ENCODE data around the gene MEGF6. TPM values are rescaled to one million over a fixed set of nuclear protein-coding genes. Genes with fewer than 3 reads are reported as not detected.
A peak's percentile ranks its signal among the peaks of the same experiment; 100 is the strongest.

Gene MEGF6
- total RNA-seq, 1 donor from 2014 or later, result 9.5 TPM

DNA sequence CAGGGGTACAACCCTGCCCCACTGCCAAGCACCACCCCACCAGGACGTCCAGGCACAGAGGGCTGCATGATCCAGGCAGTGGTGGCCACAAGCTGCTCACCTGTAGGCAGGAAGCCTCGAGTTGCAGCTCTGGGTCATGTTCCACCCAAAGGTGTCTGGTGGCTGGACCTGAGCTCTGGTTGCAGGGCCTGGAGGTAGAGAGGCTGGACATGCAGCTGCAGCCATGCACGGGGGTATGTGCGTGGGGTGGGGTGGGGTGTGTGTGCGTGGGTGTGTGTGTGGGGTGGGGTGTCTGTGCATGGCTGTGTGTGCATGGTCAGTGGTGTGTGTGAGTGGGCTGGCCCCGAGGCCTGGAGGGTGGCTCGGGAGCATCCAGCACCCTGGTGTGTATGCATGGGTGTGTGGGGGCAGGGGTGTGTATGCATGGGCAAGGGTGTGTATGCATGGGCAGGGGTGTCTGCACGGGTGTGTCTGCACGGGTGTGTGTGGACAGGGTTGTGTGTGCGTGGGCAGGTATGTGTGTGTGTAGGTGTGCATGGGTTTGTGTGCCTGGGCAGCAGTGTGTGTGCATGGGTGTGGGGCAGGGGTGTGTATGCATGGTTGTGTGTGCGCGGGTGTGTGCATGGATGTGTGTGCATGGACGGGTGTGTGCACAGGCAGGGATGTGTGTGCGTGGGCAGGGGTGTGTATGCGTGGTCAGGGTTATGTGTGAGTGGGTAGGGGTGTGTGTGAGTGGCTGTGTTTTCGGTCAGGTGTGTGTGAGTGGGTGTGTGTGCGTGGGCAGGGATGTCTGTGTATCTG is 141.3 kb downstream of the MEGF6 start:
- Histone ChIP-seq H3K4me3 (no peak overlapping the region), H3K4me1 (peaks cover 12% of the 10 kb centered on the region), H3K27me3 (ENCODE audit: low read depth) (no peaks in the 10 kb centered on the region), H3K9me3 (replicated peaks) (no peaks in the 10 kb centered on the region), H3K27ac (replicated peaks) (no peak overlapping the region), H3K36me3 (no peaks in the 10 kb centered on the region)
- TF ChIP-seq, protein P1, sequence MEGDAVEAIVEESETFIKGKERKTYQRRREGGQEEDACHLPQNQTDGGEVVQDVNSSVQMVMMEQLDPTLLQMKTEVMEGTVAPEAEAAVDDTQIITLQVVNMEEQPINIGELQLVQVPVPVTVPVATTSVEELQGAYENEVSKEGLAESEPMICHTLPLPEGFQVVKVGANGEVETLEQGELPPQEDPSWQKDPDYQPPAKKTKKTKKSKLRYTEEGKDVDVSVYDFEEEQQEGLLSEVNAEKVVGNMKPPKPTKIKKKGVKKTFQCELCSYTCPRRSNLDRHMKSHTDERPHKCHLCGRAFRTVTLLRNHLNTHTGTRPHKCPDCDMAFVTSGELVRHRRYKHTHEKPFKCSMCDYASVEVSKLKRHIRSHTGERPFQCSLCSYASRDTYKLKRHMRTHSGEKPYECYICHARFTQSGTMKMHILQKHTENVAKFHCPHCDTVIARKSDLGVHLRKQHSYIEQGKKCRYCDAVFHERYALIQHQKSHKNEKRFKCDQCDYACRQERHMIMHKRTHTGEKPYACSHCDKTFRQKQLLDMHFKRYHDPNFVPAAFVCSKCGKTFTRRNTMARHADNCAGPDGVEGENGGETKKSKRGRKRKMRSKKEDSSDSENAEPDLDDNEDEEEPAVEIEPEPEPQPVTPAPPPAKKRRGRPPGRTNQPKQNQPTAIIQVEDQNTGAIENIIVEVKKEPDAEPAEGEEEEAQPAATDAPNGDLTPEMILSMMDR (IDR thresholded peaks at IDR 0.05; ENCODE audit: borderline replicate concordance), result no peak
- no peak for DNase-seq
- intact Hi-C loops (cut with micrococcal nuclease), result no loop called here

DNA sequence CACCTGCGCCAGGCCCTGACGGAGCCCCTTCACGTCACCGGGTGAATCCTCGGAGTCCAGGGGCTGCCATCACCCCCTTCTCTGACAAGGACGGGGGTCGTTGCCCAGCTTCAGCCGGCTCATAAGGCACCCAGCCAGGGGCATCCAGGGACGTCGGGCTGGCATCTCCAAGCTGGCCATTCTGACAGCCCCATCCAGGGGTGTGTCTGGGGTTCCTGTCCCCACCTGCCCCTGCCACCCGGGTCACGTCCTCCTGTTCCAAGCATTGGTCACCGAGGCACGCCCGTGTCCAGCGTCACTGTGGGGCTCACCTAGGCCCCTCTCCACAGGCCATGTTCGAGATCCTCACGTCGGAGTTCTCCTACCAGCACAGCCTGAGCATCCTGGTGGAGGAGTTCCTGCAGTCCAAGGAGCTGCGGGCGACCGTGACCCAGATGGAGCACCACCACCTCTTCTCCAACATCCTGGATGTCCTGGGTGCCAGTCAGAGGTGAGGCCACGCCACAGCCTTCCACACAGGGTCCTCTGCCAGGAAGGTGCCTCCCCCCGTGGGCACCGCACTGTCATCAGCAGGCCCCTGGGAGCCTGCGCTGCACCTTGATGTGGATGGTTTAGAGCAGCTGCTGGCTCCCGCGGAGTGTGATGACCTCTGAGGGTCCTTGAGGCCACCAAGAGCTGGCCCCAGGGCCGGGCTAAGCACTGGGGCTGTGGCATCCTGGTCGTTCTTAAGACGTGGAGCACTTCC is 142.0 kb downstream of the MEGF6 start:
- TF ChIP-seq, protein P1 (IDR thresholded peaks at IDR 0.05; ENCODE audit: borderline replicate concordance), result no peak
- H3K36me3 ChIP-seq, result no peaks in the 10 kb centered on the region
- peak; percentile 11 for DNase-seq
- H3K4me1 ChIP-seq, result peaks cover 12% of the 10 kb centered on the region
- no peaks in the 10 kb centered on the region for H3K9me3 ChIP-seq (replicated peaks)
- H3K27me3 ChIP-seq (ENCODE audit: low read depth), result no peaks in the 10 kb centered on the region
- intact Hi-C loops (cut with micrococcal nuclease), result no loop called here
- no peak overlapping the region for H3K4me3 ChIP-seq
- H3K27ac ChIP-seq (replicated peaks), result no peak overlapping the region

DNA sequence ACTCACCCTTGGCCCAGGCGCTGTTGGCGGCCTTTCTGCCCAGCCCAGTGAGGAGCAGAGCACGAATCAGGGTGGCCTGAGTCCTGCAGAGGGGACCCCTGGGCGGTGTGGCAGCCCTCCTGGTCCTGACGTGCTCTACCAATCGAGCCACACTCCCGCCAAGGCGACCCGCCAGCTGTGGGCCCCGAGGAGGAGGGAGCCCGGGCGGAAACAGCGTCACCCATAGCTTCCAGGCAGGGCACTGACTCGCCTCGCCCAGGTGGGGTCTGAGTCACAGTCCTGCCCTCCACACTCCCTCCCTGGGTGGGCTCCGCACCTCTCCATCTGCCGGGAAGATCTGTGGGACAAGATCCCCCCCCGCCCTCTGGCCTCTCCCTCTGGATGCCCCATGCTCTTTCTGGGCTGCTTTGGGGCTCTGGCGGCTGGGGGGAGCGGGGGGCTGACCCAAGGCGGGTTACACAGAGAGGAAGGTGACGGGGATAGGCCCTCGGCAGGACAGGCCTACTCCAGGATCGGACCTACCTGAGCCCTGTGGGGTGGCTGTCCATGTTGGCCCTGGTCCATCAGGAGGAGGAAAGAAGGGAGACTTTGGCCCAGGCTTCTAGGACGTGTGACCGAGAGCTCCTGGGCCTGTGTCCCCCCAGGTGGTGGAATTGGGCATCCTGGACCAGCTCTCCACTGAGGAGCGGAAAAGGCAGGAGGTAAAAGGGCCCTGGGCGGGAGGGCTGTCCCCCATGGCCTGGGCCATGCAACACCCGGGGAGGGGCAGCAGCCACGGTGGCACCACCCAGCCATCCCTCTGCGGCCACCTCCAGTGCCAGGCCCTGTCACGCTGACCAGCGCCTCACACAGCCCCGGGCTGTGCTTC is 142.8 kb downstream of the MEGF6 start:
- DNase-seq, result peak; percentile 16

DNA sequence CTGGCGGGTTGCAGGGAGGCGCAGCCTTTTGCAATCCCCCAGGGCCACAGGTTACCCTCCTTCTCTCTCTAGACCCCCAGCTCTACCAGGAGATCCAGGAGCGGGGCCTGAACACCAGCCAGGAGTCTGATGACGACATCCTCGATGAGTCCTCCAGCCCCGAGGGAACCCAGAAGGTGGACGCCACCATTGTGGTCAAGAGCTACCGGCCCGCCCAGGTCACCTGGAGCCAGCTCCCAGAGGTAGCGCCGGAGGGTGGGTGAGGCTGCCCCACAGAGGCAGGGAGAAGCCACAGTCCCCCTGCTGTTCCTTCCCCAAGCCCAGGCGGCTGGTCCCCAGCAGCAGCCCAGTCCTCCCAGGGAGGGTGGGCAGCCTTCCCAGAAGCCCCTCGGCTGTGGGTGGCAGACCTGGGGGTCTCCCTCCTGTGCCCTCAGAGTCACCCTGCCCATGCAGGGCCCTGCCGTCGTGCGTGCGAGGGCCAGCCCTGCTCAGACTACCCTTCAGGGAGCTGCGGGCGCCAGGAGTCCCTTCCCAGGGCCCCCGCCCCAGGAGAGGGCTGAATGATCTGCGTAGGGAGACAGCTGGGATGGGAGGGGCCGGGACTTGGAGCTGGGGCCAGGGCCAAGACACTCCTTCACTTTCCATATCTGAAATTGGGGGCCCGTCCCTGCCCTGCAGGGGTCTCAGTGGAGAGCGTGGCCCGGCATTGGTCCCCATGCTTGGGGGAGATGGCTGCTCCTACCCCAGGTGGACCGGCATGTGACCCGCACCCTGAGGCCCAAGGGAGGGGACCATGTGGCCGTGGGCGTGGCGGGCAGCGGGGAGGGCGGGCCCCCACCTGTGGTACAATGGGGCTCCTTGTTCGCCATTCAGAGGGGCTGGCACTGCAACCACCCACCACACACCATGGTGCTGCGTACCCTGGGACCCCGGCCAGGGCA is 143.9 kb downstream of the MEGF6 start:
- Histone ChIP-seq H3K36me3 (no peaks in the 10 kb centered on the region), H3K4me1 (peaks cover 12% of the 10 kb centered on the region), H3K4me3 (no peak overlapping the region), H3K27ac (replicated peaks) (no peak overlapping the region), H3K9me3 (replicated peaks) (no peaks in the 10 kb centered on the region), H3K27me3 (ENCODE audit: low read depth) (no peaks in the 10 kb centered on the region)
- intact Hi-C loops (cut with micrococcal nuclease), result no loop called here
- DNase-seq, result peak; percentile 9
- TF ChIP-seq, protein P1 (IDR thresholded peaks at IDR 0.05; ENCODE audit: borderline replicate concordance), result no peak

More for the DNA sequence above, 142.8 kb downstream of the MEGF6 start:
- Histone ChIP-seq H3K36me3 (no peaks in the 10 kb centered on the region), H3K4me1 (peaks cover 12% of the 10 kb centered on the region), H3K9me3 (replicated peaks) (no peaks in the 10 kb centered on the region), H3K27ac (replicated peaks) (no peak overlapping the region), H3K27me3 (ENCODE audit: low read depth) (no peaks in the 10 kb centered on the region), H3K4me3 (no peak overlapping the region)
- TF ChIP-seq, protein P1 (IDR thresholded peaks at IDR 0.05; ENCODE audit: borderline replicate concordance), result no peak
- intact Hi-C loops (cut with micrococcal nuclease), result no loop called here
